ENCODE data around the gene ARL5C. TPM values are rescaled to one million over a fixed set of nuclear protein-coding genes. Genes with fewer than 3 reads are reported as not detected.
"Not testable (repeated sequence)": the region's sequence is repeated elsewhere in the genome, so short reads cannot be mapped to it uniquely, and the experiment has no call there.

Gene ARL5C
- total RNA-seq, 1 donor = not detected

GRCh38 chr17:39138431-39139160 lies 27.4 kb downstream of the ARL5C start:
- no peak for DNase-seq (ENCODE audit: low read depth)
- no peak overlapping the region for H3K4me3 ChIP-seq (ENCODE audit: low read depth, low read length)
- TF ChIP-seq CTCF (IDR thresholded peaks at IDR 0.05; ENCODE audit: insufficient read depth, low read depth, low read length) = no peak

DNA sequence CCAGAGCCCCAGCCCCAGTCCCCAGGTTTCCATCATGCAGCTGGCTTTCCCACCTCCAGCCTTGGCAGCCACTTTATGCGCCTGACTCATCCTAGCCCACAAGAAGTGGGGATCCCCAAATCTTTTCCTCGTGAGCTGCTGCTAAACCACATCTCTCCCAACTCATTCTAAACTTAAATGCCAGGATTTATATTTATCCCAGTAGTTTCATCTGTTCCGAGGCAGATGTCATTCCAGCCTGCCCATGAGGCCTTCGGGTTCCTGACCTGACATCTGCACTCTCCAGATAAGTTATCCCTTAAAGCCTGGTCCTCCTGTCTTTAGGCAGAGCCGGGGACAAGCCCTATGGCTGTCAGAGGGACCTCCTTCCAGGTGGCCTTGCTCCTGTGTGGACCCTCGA lies 31.1 kb downstream of the ARL5C start:
- no peak overlapping the region for H3K4me3 ChIP-seq (ENCODE audit: low read depth, low read length)
- DNase-seq (ENCODE audit: low read depth) = no peak
- TF ChIP-seq CTCF (IDR thresholded peaks at IDR 0.05; ENCODE audit: insufficient read depth, low read depth, low read length) = no peak

GRCh38 chr17:39132192-39132610 lies 33.8 kb downstream of the ARL5C start:
- TF ChIP-seq CTCF (IDR thresholded peaks at IDR 0.05; ENCODE audit: insufficient read depth, low read depth, low read length) = no peak
- no peak overlapping the region for H3K4me3 ChIP-seq (ENCODE audit: low read depth, low read length)
- DNase-seq (ENCODE audit: low read depth) = peak; percentile 73

DNA sequence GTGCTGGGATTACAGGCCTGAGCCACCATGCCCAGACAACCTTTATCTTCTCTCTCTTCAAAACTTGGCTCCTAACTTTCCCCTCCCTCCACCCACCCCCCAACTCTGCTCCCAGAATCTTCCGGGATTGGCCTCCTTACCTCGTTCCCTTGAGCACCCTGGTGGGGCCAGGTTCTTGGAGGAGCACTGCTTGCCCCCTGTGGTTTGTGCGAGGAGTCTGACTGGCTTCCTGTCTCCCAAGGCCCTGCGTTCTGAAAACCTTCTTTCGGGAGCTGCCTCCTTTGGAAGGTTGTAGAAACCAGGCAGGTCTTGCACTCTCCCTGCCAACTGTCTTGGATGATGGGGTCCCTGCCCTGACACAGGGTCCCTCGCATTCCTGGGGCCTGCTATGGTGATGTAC lies 34.3 kb downstream of the ARL5C start:
- TF ChIP-seq CTCF (IDR thresholded peaks at IDR 0.05; ENCODE audit: insufficient read depth, low read depth, low read length) = no peak
- DNase-seq (ENCODE audit: low read depth) = no peak

GRCh38 chr17:39130205-39130604 lies 35.8 kb downstream of the ARL5C start:
- no peak overlapping the region for H3K4me3 ChIP-seq (ENCODE audit: low read depth, low read length)
- DNase-seq (ENCODE audit: low read depth) = no peak
- no peak for TF ChIP-seq CTCF (IDR thresholded peaks at IDR 0.05; ENCODE audit: insufficient read depth, low read depth, low read length)

More for the DNA sequence above, 34.3 kb downstream of the ARL5C start:
- no peak overlapping the region for H3K4me3 ChIP-seq (ENCODE audit: low read depth, low read length)

DNA sequence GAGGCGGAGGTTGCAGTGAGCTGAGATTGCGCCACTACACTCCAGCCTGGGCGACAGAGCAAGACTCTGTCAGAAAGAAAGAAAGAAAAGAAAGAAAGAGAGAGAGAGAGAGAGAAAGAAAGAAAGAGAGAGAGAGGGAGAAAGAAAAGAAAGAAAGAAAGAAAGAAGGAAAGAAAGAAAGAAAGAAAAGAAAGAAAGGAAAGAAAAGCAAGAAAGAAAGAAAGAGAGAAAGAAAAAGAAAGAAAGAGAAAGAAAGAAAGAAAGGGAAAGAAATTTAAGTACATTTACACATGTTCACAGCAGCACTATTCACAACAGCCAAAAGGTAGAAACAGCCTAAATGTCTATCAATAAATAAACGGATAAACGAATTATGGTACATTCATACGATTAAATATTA lies 36.4 kb downstream of the ARL5C start:
- H3K4me3 ChIP-seq (ENCODE audit: low read depth, low read length); DNase-seq (ENCODE audit: low read depth): not testable (repeated sequence)

GRCh38 chr17:39126436-39126835 lies 39.5 kb downstream of the ARL5C start:
- H3K4me3 ChIP-seq (ENCODE audit: low read depth, low read length) = no peak overlapping the region
- DNase-seq (ENCODE audit: low read depth) = no peak
- TF ChIP-seq CTCF (IDR thresholded peaks at IDR 0.05; ENCODE audit: insufficient read depth, low read depth, low read length) = no peak
